ENCODE results near the gene MRPL55. TPM values are rescaled to one million over a fixed set of nuclear protein-coding genes. Genes with fewer than 3 reads are reported as not detected.

MRPL55 gene
- total and polyA plus RNA-seq, 4 donors = 44.4 to 137 (median 73.3) TPM

DNA sequence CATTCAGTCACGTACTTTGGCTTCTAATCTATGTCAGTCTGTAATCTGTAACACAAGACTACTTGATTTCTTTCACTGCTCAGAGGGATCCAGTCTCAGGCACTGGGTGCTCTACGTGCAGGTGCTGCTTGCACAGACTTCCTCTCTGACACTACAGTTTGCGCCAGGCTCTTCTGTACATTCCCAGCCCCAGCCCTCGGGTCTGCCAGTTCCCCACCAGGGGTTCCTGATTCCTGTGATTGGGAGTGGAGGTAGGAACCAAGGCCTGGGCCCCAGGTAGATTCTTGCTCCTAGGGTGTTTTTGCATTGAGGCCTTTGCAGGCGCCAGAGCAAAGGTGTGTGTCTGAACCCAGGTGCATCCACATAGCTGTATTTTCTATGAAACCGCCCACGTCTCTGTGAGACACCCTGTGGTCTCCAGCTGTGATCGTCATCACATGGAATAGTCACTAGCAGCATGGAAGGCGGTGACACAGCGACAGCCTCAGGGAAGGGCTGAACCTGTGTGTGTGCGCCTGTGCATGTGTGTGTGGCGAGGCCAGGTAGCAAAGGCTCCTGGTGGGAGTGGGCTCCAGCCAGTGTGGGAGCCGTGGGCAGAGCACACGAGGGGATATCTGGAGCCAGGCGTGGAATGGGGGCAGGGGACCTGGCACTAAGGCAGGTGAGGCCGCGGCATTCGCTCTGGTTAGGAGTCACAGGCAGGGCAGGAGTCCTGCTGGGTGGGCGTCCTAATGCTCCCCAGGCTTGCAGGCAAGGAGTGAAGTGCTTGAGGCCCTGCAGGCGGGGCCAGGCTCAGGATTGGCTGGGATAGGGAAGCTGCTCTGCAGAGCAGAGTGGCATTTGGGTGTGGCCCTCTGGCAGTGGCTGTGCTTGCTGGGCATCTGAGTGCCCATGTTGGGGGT lies 45.8 kb upstream of the MRPL55 start:
- Histone ChIP-seq H3K27me3 (ENCODE audit: control insufficient read depth in 3 of 3, insufficient read depth in 3 of 3, low read length in 2 of 3) (peaks cover 0 to 22% (median 16%) of the 10 kb centered on the region in 3 donors), H3K27ac (ENCODE audit: low read depth in 1 of 2, low read length in 1 of 2) (no peak overlapping the region), H3K4me3 (no peak overlapping the region), H3K4me1 (ENCODE audit: control insufficient read depth in 5 of 5, insufficient read depth in 5 of 5, low read length in 5 of 5) (peaks cover 7 to 37% (median 18%) of the 10 kb centered on the region in 5 donors), H3K9ac (ENCODE audit: insufficient read depth in 1 of 2, low read length in 2 of 2) (no peak overlapping the region), H3K9me3 (ENCODE audit: control insufficient read depth in 4 of 4, insufficient read depth in 3 of 4, low read length in 3 of 4) (peaks cover 0 to 3% (median 0%) of the 10 kb centered on the region in 4 donors), H3K36me3 (ENCODE audit: control insufficient read depth in 4 of 4, insufficient read depth in 4 of 4, low read length in 4 of 4) (peaks cover 0 to 6% (median 0%) of the 10 kb centered on the region in 4 donors)
- DNase-seq = no peak
- no peak for ATAC-seq (ENCODE audit: insufficient read depth, low FRiP score)
- 77 to 80% methylated on average over 20 of the region's 20 CpGs for WGBS, 2 donors
- TF ChIP-seq, protein P1, sequence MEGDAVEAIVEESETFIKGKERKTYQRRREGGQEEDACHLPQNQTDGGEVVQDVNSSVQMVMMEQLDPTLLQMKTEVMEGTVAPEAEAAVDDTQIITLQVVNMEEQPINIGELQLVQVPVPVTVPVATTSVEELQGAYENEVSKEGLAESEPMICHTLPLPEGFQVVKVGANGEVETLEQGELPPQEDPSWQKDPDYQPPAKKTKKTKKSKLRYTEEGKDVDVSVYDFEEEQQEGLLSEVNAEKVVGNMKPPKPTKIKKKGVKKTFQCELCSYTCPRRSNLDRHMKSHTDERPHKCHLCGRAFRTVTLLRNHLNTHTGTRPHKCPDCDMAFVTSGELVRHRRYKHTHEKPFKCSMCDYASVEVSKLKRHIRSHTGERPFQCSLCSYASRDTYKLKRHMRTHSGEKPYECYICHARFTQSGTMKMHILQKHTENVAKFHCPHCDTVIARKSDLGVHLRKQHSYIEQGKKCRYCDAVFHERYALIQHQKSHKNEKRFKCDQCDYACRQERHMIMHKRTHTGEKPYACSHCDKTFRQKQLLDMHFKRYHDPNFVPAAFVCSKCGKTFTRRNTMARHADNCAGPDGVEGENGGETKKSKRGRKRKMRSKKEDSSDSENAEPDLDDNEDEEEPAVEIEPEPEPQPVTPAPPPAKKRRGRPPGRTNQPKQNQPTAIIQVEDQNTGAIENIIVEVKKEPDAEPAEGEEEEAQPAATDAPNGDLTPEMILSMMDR (IDR thresholded peaks at IDR 0.05; ENCODE audit: control extremely low read depth, extremely low read depth) = no peak

DNA sequence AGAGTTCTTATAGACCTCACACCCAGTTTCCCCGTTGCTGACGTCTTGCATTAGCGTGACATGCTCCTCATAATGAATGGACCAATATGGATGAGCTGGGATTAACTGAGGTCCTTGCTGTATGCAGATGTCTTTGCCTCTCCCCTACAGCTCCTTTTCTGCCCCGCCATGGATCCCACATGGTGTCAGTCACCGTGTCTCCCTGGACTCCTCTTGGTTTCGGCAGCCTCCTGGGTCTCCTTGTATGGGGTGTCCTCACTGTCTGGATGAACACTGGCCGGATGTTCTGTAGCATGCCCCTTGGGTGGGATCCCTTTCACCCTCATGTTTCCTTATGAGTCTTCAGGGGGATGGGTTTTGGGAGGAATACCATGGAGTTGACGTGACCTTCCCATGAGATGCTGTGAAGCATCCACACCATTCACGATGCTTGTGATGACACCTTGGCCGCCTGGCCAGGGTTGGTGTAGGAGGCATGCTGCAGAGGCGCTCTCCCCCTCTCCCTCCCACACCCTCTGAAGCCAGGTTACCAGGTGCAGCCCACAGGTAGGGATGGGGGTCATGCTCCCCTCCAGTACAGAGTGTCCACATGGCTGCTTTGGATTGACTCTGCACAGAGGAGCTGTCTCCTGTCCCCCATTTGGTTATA lies 45.0 kb upstream of the MRPL55 start:
- ATAC-seq (ENCODE audit: insufficient read depth, low FRiP score) (no peak), DNase-seq (no peak)
- 95 to 96% methylated on average over 11 of the region's 11 CpGs for WGBS, 2 donors
- H3K27me3 ChIP-seq (ENCODE audit: control insufficient read depth in 3 of 3, insufficient read depth in 3 of 3, low read length in 2 of 3) = peaks cover 0 to 14% (median 8%) of the 10 kb centered on the region in 3 donors
- H3K27ac ChIP-seq (ENCODE audit: low read depth in 1 of 2, low read length in 1 of 2) = no peak overlapping the region
- no peak overlapping the region for H3K9ac ChIP-seq (ENCODE audit: insufficient read depth in 1 of 2, low read length in 2 of 2)
- no peak overlapping the region for H3K4me3 ChIP-seq
- TF ChIP-seq, protein P1 (IDR thresholded peaks at IDR 0.05; ENCODE audit: control extremely low read depth, extremely low read depth) = no peak
- peaks cover 0 to 9% (median 0%) of the 10 kb centered on the region in 4 donors for H3K36me3 ChIP-seq (ENCODE audit: control insufficient read depth in 4 of 4, insufficient read depth in 4 of 4, low read length in 4 of 4)
- H3K4me1 ChIP-seq (ENCODE audit: control insufficient read depth in 5 of 5, insufficient read depth in 5 of 5, low read length in 5 of 5) = peaks cover 8 to 38% (median 26%) of the 10 kb centered on the region in 5 donors
- peaks cover 0 to 3% (median 0%) of the 10 kb centered on the region in 4 donors for H3K9me3 ChIP-seq (ENCODE audit: control insufficient read depth in 4 of 4, insufficient read depth in 3 of 4, low read length in 3 of 4)

DNA sequence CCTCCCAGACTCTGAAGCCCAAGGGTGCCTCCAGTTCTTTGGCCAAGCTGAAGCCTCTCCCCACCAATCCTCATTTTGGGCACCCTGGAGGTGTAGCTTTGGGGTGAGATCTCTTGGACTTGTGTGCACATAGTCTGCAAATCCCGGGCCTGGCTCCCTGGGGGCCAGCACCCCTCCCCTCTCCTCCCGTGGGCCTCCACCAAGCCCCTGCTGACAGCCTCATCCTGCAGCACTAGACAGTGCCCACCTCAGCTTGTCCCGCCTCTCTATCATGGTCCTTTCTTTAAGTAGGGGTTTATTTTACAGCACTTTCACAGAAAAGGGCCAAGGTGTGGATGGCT lies 43.8 kb upstream of the MRPL55 start:
- DNase-seq (no peak), ATAC-seq (ENCODE audit: insufficient read depth, low FRiP score) (no peak)
- no peak overlapping the region for H3K4me3 ChIP-seq
- peaks cover 8 to 47% (median 30%) of the 10 kb centered on the region in 5 donors for H3K4me1 ChIP-seq (ENCODE audit: control insufficient read depth in 5 of 5, insufficient read depth in 5 of 5, low read length in 5 of 5)
- H3K9ac ChIP-seq (ENCODE audit: insufficient read depth in 1 of 2, low read length in 2 of 2) = no peak overlapping the region
- H3K36me3 ChIP-seq (ENCODE audit: control insufficient read depth in 4 of 4, insufficient read depth in 4 of 4, low read length in 4 of 4) = peaks cover 0 to 20% (median 0%) of the 10 kb centered on the region in 4 donors
- no peak overlapping the region for H3K27ac ChIP-seq (ENCODE audit: low read depth in 1 of 2, low read length in 1 of 2)
- TF ChIP-seq, protein P1 (IDR thresholded peaks at IDR 0.05; ENCODE audit: control extremely low read depth, extremely low read depth) = no peak
- H3K27me3 ChIP-seq (ENCODE audit: control insufficient read depth in 3 of 3, insufficient read depth in 3 of 3, low read length in 2 of 3) = peaks cover 0 to 7% (median 3%) of the 10 kb centered on the region in 3 donors
- WGBS, 2 donors = 86 to 87% methylated on average over 3 of the region's 3 CpGs
- H3K9me3 ChIP-seq (ENCODE audit: control insufficient read depth in 4 of 4, insufficient read depth in 3 of 4, low read length in 3 of 4) = no peaks in the 10 kb centered on the region
